HG03064 (cell line): ENCODE results near the gene CIAO3.
"Not testable (repeated sequence)": the region's sequence is repeated elsewhere in the genome, so short reads cannot be mapped to it uniquely, and the experiment has no call there.

Source experiments
- ATAC-seq: cut with Tn5 transposase; IDR thresholded peaks from one replicate; pipeline ENCODE4 v1.9.1; 2021; ENCODE audit warnings: low read depth; ENCODE audit not compliant: unreplicated experiment

Gene CIAO3

DNA sequence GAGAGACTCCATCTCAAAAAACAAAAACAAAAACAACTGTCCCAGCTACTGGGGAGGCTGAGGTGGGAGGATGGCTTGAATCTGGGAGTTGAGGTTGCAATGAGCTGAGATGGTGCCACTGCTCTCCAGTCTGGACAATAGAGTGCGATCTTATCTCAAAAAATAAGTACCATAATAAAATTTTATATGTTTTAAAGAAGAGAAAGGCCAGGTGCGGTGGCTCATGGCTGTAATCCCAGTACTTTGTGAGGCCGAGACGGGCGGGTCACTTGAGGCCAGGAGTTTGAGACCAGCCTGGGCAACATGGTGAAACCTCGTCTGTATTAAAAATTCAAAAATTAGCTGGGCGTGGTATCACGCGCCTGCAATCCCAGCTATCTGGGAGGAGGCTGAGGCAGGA is 36.0 kb upstream of the CIAO3 start:
- no peak for ATAC-seq

DNA sequence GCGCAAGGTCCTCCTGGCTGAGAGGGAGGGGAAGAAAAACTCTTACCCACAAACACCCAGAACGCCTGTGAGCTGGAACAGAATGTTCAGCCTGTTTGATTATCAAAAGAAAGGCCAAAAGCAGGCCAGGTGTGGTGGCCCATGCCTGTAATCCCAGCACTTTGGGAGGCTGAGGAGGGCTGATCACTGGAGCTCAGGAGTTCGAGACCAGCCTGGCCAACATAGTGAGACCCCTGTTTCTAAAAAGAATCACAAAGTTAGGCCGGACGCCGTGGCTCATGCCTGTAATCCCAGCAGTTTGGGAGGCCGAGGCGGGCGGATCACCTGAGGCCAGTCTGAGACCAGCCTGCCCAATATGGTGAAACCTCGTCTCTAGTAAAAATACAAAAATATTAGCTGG is 35.5 kb upstream of the CIAO3 start:
- not testable (repeated sequence) for ATAC-seq

DNA sequence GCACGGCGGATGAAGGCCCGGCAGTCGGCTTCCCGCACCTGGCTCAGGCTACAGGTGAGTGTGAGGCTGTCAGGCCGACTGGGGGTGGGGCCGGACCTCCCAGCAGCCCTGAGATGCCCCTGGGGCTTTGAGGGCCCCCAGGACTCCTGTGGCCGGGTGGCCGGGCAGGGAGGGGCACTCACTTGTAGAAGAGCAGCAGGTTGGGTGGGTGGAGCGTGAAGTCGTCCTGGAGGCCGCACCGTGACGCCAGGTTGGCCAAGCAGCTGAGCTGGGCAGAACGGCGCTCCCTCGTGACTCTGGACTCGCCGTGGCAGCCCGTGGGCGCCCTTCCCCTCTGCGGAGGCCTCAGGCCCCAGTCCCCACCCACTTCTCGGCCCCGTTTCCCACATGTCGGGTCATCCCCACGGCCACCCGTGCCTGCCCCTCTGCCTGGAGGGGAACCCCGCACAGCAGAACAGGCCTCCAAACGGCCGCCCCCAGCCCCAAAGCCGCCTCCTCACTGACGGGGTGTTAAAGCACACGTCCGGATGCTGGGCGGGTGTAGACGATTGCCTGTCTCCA is 34.5 kb upstream of the CIAO3 start:
- no peak for ATAC-seq

DNA sequence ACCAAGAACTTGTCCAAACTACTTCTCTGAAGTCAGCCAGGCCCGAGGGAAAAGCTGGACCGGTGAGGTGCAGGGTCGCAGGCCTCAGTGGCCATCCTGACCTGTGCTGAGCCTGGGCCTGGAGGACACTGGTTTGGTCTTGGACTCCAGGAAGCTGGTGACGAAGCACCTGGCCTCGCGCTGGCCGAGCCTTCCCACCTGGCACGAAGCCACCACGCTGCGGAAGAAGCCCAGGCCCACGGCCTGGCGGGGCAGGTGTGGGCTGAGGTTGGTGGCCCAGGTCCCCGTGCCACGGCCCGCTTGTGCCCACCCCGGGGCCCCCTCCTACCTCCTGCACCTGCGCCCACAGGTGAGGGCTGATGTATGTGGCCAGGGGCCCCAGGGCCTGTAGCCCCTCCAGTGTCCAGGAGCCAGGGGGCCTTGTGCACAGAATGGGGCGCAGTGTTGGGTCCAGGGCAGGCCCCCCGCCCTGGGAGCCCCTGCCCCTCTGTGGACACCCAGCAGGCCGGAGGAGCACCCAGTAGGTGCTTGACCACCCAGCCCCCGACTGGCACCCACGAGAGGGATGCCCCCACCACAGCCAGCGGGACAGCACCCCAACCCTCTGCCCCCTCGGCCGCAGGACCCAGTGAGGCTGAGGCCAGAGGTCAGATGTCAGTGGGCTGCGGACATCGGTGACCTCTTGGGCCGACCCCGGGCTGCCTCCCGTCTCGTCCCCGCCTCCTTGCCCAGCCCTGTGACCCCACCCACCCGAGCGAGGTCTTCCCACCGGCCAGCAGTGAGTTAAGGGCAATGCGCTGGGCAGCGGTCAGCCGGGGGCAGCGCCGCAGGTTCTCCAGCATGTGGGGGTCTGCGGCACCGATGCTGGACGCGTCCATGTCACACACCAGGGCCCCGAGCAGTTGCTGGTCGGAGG is 33.5 kb upstream of the CIAO3 start:
- ATAC-seq: no peak

GRCh38 chr16:772959-773358 is 32.2 kb upstream of the CIAO3 start:
- no peak for ATAC-seq

- no peak for ATAC-seq
These were observed 29.6 kb upstream of the CIAO3 start for GRCh38 chr16:770411-770810.

- ATAC-seq: no peak
These were observed 29.1 kb upstream of the CIAO3 start for GRCh38 chr16:769934-770333.

- ATAC-seq: no peak
These were observed 28.5 kb upstream of the CIAO3 start for GRCh38 chr16:769184-769784.

DNA sequence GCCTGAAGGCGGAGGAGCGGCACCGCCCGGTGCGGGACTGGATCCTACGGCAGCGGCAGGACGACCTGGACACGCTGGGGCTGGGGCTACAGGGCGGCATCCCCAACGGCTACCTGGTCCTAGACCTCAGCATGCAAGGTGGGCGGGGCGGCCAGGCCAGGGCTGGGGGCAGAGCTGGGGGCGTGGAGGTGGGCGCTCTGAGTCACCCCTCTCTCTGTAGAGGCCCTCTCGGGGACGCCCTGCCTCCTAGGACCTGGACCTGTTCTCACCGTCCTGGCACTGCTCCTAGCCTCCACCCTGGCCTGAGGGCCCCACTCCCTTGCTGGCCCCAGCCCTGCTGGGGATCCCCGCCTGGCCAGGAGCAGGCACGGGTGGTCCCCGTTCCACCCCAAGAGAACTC is 27.6 kb upstream of the CIAO3 start:
- no peak for ATAC-seq

DNA sequence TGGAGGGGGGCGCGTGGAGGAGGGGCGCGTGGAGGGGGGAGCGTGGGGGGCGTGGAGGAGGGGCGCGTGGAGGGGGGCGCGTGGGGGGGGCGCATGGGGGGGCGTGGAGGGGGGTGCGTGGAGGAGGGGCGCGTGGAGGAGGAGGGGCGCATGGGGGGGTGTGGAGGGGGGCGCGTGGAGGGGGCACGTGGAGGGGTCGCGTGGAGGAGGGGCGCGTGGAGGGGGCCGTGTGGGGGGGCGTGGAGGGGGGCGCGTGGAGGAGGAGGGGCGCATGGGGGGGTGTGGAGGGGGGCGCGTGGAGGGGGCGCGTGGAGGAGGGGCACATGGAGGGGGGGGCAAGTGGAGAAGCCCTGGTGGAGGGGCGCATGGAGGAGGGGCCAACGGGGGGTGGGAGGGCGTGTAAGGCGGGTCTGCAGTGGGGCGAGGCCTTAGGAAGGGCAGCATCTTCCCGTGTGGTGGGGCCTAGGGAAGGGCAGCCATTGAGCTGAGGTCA is 27.0 kb upstream of the CIAO3 start:
- ATAC-seq: no peak

- ATAC-seq: no peak
These were observed 26.2 kb upstream of the CIAO3 start for GRCh38 chr16:766820-767640.

- ATAC-seq: no peak
These were observed 25.4 kb upstream of the CIAO3 start for GRCh38 chr16:766008-766819.

DNA sequence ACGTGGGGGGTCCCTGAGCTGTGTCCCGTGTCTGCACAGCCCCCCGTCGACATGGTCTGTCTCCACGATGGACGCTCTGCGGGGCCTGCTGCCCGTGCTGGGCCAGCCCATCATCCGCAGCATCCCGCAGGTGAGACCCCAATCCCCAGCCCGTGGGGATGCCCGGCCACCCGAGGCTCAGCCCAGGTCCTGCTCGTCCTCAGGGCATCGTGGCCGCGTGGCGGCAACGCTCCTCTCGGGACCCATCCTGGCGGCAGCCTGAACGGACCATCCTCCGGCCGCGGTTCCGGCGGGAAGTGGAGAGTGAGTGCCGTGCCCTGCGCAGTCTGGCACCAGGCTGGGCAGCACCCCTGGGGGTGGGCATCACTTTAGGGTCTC is 24.7 kb upstream of the CIAO3 start:
- ATAC-seq: no peak

DNA sequence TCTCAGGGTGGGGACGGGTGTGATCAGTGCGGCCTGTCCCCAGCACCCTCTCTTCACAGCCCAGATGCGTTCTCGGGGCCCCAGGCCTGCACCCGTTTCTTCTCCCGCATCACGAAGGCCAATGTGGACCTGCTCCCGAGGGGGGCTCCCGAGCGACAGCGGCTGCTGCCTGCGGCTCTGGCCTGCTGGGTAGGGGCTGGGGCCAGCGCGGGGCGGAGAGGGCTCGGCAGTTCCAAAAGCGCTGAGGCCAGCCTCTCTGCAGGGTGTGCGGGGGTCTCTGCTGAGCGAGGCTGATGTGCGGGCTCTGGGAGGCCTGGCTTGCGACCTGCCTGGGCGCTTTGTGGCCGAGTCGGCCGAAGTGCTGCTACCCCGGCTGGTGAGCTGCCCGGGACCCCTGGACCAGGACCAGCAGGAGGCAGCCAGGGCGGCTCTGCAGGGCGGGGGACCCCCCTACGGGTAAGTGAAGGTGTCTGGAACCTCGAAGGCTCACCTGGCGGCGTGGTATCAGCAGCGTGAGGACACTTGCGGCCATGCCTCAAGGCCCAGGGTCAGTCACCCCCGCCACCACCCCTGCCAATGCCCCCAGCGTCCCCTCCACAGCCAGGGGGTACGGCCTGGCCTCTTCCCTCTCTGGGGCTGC is 24.2 kb upstream of the CIAO3 start:
- no peak for ATAC-seq

GRCh38 chr16:764184-764750 is 23.5 kb upstream of the CIAO3 start:
- no peak for ATAC-seq

GRCh38 chr16:763369-764183 is 22.8 kb upstream of the CIAO3 start:
- ATAC-seq: no peak

DNA sequence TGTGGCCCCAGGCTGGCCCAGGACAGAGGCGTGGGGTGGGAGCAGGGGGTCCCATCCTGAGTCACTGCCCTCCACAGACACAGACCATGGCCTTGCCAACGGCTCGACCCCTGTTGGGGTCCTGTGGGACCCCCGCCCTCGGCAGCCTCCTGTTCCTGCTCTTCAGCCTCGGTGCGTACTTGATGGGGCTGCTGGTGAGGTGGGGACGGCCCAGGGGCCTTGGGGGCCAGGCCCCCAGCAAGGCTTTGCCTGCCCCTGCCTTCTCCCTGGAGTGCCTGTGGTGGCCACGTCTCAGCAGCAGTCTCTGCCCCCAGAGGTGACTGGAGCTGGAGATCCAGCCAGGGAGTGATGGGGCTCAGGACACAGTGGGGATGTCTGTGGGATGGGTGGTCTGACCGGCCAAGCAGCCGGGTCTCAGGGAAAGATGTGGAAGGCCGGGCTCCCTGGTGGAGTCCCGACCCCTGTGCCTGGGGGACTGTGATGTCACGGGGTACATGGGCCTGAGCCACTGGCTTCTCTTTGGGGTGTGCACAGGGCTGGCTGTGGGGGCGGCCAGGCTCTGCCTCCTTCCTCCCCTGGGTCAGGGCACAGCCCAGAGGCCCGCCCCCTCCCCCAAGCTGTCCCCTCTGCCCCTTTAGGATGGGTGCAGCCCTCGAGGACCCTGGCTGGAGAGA is 21.9 kb upstream of the CIAO3 start:
- no peak for ATAC-seq
